GM20431 (cell line): Measurements from ENCODE around the gene MRPS27.

Experiments
- in situ Hi-C: fragments of 300-500 bp; cut with MseI, MboI; formaldehyde crosslinking; loops from one replicate; pipeline ENCODE4 v1.15.0; 2020; ENCODE audit warnings: low sequenced_read_pairs; ENCODE audit not compliant: unreplicated experiment

The MRPS27 gene

DNA sequence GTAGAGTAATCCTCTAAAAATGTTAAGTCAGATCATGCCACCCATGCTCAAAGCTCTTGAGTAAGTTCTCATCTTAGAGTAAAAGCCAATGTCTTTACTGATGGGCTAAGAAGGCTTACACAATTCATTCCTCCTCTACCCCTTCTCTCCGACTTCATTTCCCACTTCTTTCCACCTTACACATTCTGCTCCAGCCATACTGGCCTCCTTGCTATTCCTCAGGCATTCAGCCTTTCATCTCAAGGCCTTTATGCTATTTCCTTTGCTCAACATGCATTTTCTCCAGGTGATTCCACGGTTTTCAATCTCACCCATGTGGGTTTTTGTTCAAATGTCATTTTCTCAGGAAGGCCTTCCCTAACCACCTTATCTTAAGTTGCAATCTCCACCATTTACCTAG lies 107.9 kb downstream of the MRPS27 start:
- in situ Hi-C loops = no loop called here

DNA sequence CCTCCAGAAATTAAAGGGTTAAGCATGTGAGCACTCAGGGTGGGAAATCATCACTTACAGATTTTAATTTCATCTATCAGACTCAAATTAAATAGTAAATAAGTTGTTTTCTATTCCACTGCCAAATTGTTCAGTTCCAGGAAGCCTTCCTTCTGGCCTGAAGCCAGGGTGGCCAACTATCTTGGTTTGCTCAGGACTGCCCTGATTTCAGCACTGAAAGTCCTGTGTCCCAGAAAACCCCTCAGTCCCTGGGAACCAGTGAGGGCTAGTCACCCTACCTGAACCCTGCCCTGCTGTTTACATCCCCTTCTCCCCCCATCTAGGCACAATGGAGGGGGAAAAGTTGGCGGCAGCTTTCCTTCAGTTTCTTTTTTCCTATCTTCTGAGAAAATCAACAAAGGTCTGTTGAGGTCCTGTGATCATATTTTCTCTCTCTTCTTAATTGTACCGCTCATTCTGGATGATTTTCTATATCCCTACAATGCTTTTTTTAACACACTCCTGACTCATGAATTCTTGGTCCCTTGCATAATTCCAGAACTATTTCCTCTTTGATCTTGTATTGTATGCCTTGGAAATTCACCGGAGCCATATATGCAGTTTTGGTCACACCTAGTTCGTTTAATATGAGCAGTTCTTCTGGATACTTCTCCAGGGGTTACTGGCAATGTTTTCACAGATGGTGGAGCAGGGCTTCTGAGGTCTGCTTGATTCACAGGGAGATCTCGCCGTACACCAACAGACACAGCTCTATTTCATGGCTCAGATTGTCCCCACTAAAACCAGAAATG lies 109.0 kb downstream of the MRPS27 start:
- in situ Hi-C loops = no loop called here

DNA sequence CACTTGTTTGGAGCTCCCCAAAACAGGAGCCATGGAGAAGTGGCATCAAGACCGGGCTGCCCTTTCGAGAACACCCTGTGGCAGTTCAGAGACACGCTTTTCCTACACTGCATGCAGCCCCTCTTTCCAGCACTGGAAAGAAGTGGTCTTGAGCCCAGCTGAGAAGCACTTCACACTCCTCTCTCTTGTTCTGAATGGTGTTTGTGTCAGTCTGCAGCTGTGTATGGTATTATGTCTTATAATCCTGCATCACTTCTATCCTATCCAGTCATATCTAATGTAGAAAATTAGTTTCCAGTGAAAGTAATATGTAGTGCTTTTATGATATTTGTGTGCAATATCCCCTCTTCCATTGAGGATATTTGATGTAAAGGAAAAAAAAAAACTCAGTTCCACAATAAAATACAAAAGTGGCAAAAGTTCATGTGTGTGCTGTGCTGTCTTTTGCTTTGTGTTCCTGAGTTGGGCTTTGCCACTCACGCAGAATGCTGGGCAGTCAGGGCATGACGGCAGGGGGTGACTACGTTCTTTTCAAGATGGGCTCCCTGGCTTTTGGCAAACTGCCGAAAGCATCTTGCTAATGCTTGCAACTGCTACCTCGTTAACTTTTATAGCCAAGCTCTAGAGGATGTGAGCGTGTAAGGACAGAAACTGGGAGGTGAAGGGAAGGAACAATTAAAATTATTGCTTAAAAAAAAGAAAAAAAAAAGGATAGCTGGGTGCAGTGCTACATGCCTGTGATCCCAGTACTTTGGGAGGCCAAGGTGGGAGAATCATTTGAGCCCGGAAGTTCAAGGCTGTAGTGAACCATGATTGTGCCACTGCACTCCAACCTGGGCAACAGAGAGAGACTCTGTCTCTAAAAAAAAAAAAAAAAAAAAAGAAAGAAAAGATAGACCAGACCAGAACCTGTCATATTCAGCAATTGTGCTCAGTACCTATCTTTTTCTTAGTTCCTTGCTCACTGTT lies 110.6 kb downstream of the MRPS27 start:
- in situ Hi-C loops = no loop called here

DNA sequence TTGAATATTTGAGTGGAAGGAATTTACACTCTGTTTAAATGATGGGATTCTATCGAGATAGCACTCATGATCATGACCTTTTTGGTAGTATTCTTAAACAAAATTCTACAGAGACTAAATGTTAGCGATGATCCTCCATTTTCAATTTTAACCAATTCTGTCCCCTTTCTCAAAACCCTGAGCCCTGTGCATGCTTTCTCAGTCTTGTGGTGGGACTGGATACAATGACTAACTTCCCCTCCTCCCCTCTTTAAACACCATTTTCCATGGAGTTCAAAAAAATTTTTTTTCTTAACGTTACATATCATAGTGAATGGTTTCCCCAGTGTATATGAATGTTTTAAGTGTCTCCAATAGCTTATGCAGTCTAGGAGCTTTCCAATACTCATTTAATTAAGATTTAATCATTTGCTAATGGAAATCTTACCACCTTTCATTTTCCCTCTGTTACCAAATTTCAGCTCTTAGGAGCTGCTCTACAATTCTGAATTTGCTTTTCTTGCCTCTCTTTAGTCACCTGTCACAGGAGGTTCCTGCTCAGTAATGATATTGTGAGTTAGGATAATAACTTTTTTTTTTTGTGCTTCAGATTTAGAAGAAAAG lies 111.6 kb downstream of the MRPS27 start:
- in situ Hi-C loops = no loop called here

DNA sequence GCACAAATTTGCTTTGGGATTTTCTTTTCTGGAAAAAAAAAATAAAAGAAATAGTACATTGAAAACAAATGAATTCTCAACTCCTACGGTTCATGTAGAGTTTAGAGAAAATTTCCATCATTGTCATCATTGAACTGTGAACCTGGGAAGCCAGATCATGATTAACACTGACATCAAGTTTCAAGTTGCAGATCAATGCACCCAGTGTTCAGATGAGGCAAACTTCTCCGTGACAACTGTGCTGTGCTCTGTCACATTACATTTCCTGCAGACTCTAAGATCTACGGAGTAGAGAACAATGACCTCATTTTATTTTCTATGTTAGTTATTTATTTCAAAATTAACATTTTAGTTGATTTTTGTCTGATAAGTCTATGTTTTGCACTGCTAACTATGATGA lies 113.0 kb downstream of the MRPS27 start:
- in situ Hi-C loops = no loop called here

DNA sequence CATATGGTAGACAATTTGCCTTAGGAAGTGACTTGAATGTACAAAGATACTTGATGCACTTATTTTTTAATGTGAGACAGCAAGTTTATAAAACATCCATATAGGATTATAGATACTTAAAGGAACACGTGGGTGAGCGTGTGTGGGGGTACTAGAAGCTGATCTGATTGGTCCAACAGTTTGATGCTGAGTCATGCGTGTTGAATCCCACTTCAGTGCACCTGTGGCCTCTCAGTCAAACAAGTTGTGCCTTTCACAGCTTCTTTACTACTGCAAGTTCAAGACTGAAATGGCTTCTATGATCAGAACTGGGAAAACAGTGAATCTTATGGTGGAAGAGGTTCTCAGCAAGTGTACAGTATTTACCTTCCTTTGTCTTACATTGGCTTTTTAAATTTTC lies 113.9 kb downstream of the MRPS27 start:
- in situ Hi-C loops = no loop called here

DNA sequence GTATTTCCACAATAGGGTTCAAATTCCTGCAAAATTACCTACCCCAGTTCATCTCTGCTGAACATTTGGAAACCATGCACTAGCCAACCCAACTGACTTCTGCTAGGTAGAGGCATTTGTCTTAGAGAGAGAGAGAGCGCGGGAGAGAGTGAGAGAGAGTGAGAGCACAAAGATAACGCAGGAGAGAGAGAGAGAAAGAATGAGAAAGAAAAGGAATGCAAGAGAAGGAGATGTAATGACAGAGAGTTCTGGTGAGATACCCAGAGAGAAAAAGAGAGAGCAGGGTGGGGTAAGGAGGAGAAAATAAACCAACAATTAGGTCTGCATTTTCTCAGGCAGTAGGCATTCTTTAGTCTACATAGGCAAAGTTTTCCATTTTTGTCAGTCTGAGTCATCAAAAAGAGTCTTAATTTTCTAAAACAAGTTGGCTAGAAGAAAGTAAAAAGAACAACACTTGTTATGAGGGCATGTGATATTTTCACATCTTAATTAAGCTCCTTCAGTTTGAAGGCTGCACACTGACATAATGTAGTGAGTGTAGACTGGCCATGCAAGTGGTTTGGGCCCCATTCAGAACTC lies 114.5 kb downstream of the MRPS27 start:
- in situ Hi-C loops = no loop called here

DNA sequence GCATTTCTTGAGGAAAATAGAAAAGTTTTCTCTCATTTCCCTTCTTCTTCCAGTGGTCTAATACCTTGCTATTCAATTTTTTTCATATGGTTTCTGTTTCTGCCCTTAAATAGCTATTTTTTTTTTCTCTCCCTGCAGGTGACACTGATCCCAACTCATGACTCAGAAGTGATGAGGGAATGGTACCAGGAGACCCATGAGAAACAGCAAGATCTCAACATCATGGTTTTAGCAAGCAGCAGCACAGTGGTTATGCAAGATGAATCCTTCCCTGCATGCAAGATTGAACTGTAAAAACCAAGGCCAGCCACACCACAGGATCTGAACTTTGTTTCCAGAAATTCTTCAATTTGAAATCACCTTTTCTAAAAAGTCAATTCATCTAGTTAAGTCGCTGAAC lies 115.1 kb downstream of the MRPS27 start:
- in situ Hi-C loops = no loop called here

DNA sequence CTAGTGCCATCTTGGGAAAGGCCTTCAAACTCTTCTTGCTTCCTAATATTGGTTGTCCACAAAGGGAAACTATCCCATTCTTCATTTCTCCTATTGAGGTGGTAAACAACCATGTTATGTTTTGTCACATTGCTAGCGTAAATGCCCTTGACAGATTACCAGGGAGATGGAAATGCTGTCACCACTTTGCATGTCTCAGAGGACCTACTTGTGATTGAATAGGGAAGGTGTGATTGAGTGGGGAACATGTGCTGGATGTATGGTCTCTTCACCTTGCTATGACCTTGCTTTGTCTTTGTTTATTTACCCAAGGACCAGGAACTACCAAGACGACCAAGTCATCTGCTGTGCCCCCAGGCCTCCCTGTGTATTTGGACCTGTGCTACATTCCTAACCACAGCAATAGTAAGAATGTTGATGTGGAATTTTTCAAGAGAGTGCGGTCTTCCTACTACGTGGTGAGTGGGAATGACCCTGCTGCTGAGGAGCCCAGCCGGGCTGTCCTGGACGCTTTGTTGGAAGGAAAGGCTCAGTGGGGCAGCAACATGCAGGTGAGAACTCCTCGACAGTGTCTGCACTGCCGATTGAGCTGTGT lies 116.7 kb downstream of the MRPS27 start:
- in situ Hi-C loops = no loop called here

DNA sequence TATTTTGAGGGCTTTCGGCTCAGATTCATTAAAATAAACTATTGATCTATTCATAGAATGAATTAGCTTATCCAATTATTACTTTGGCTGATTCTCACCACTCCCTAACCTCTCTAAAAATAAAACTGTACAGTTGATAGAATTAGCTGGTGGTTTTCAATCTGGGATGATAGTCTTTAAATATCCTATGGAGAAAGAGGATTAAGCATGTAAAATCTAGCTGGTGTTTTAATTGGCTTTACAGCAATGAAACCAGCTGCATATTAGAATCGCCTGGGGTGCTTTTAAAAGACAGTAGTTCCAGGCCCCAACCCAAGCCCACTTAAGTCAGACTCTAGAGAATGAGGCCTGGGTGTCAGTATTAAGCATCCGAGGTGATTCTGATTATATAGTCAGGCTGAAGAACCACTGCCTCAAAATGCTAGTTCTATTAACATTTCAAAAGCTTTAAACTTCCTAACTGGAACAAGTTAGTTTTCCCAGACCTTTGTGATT lies 117.7 kb downstream of the MRPS27 start:
- in situ Hi-C loops = no loop called here

DNA sequence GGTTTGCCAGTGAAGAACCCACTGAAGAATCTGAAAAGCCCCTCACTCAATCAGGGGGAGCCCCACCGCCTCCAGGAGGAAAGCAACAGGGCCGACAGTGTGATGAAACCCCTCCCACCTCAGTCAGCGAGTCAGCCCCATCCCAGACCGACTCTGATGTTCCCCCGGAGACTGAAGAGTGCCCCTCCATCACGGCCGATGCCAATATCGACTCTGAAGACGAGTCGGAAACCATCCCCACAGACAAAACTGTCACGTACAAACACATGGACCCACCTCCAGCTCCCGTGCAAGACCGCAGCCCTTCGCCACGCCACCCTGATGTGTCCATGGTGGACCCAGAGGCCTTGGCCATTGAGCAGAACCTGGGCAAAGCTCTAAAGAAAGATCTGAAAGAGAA lies 120.4 kb downstream of the MRPS27 start:
- in situ Hi-C loops = no loop called here

DNA sequence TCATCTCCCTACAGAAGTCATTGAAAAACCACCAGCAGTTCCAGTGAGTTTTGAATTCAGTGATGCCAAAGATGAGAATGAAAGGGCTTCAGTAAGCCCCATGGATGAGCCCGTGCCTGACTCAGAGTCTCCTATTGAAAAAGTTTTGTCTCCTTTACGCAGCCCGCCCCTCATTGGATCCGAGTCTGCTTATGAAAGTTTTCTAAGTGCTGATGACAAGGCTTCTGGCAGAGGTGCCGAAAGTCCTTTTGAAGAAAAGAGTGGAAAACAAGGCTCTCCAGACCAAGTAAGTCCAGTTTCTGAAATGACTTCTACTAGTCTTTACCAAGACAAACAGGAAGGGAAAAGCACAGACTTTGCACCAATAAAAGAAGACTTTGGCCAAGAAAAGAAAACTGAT lies 122.6 kb downstream of the MRPS27 start:
- in situ Hi-C loops = no loop called here

DNA sequence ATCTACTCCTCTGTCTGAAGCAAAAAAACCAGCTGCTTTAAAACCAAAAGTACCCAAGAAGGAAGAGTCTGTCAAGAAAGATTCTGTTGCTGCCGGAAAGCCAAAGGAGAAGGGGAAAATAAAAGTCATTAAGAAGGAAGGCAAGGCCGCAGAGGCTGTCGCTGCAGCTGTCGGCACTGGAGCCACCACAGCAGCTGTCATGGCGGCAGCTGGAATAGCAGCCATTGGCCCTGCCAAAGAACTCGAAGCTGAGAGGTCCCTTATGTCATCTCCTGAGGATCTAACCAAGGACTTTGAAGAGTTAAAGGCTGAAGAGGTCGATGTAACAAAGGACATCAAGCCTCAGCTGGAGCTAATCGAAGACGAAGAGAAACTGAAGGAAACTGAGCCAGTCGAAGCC lies 124.5 kb downstream of the MRPS27 start:
- in situ Hi-C loops = no loop called here

DNA sequence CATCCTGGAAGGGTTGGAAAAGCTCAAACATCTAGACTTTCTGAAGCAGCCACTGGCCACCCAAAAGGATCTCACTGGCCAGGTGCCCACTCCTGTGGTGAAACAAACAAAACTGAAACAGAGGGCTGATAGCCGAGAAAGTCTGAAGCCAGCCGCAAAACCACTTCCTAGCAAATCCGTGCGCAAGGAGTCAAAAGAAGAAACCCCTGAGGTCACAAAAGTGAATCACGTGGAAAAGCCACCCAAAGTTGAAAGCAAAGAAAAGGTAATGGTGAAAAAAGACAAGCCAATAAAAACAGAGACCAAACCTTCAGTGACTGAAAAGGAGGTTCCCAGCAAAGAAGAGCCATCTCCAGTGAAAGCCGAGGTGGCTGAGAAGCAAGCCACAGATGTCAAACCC lies 125.2 kb downstream of the MRPS27 start:
- in situ Hi-C loops = no loop called here

DNA sequence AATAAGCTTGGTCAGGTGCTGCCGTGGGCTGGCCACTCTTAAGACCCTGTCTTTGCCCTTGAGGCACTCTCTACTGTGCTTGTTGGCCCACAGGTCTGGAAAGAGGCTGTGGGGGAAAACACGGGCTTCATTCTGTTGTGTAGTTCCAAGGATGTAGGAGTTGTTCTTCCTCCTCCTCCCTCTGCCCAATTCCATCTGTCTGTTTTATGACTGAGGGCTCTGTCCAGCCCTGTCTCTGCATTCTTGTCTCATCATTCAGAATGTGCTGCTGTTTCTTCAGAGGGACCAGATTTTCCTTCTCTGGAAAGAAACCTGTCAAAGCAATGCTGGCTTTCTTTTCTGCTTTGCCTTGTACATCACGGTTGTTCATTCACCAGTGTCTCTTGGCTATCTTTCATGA lies 128.6 kb downstream of the MRPS27 start:
- in situ Hi-C loops = no loop called here

DNA sequence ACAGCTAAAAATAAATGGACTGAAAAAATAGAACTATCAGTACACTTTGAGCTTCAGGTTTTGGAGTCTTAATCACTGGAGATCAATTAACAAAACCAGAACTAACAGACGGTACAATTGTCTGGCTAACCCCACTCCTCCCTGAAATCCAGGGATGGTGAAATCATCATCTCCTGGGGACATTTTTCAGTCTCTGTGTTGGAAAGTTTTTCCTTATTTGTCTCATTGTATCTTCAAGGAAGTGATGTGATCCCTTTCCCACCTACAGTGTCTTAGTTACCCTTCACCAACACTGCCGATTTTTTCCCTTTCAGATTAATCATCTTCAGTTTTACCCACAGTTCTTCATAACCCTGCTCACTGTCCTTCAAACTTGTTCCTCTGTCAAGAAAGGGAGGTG lies 130.9 kb downstream of the MRPS27 start:
- in situ Hi-C loops = no loop called here

DNA sequence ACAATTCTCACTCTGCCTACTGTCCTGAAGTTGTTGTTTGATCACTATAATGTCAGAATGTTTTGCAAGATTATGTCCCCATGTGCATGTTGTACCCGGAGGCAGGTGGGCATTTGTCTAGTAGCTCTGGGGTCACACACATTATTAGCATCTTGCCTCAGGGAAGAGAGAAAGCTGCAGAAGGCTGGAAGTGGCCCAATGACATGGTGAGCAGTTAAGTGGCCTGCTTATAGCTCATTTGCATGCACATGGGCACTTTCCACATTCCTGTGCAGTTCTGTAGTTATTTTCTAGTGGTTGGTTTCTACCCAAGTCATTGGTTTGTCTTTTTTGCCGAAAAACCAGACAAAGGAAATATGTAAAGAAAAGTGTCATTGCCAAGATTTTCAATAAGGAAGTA lies 131.9 kb downstream of the MRPS27 start:
- in situ Hi-C loops = no loop called here

DNA sequence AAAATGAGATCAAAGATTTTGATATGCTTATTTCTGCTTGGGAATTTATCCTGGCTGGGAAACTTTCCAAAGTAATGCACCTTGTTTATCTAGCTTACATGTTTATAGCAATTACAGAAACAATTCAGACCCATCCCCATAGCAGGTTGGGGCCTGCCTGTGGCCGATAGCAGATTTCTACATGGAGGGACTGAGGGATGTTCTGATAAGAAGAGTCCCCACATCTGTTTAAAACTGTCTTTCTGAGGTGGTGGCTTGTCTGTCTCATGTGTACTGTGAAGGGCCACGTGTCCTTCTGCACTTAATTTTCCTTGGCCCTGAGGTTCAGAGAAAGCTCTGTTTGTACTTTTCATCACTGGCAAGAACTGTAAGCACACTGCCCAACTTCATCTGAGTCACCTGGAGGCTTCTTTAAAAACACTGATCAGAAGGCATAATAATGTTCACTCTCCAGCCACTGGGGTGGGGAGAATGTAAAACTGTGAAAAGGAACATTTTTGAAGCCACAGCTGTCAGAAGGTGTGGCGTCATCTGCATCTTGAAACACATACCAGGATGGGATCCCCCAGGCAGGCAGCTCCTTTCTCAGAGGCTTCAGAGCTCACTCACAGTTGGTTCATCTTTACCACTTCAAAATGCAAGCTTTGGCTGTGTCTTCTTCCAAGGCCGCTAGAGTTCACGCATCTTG lies 132.5 kb downstream of the MRPS27 start:
- in situ Hi-C loops = no loop called here

DNA sequence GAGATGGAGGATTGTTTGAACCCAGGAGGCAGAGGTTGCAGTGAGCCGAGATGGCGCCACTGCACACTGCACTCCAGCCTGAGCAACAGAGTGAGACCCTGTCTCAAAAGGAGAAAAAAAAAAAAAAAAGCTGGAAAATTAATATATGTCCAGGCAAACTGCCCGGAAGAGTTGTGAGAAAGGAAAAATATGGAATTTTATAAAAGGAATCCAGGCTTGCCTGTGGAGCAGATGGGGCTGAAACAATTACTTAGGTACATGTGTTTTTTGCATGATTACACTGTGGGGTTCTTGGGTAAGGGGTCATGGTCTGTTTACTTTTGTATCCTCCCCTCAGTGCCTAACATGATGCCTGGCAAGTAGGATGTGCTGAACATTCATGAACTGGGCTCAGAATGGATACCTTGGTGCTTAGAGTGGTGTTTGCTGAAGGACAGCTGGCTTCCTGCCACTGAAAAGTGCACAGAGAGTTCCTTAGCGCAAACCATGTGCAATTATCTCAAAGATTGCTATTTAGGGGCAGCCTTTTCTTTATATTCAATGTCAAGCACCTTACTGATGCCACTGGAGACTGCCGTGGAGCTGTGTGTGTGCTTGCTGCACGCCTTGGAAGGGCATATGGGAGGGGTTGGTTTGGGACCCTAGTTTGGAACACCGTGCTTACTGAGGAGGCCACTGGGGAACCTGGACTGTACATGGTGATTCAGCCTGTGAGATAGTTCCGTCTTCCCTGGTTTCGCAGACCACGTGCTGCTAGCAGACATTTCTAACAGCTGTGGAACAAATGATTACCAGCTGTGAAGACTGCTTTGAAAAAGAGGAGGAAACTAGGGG lies 134.3 kb downstream of the MRPS27 start:
- in situ Hi-C loops = no loop called here
